HG03432 (cell line): ENCODE results near the gene FABP7.

ENCODE experiments used
- ATAC-seq: cut with Tn5 transposase; IDR thresholded peaks from one replicate; pipeline ENCODE4 v1.9.1; 2021; ENCODE audit warnings: mild to moderate bottlenecking, moderate library complexity; ENCODE audit not compliant: unreplicated experiment

Gene FABP7

GRCh38 chr6:122755901-122756300 is 23.6 kb upstream of the FABP7 start:
- ATAC-seq: no peak

- ATAC-seq: peak; percentile 100
Measured at GRCh38 chr6:122758927-122759334, 20.6 kb upstream of the FABP7 start.

- ATAC-seq: no peak
Measured at GRCh38 chr6:122760330-122760729, 19.2 kb upstream of the FABP7 start.

- ATAC-seq: no peak
Measured at GRCh38 chr6:122766256-122766655, 13.3 kb upstream of the FABP7 start.

- no peak for ATAC-seq
Measured at GRCh38 chr6:122770835-122771601, 8.5 kb upstream of the FABP7 start.

- no peak for ATAC-seq
Measured at GRCh38 chr6:122772724-122773415, 6.6 kb upstream of the FABP7 start.

- ATAC-seq: no peak
Measured at GRCh38 chr6:122775975-122776374, 3.5 kb upstream of the FABP7 start.

- no peak for ATAC-seq
Measured at GRCh38 chr6:122778302-122778701, 1.2 kb upstream of the FABP7 start.

GRCh38 chr6:122778985-122779661 is 393 bp upstream of the FABP7 start:
- ATAC-seq: no peak

- no peak for ATAC-seq
Measured at GRCh38 chr6:122780114-122780513, 598 bp downstream of the FABP7 start.

- ATAC-seq: no peak
Measured at GRCh38 chr6:122781716-122782115, 2.2 kb downstream of the FABP7 start.

GRCh38 chr6:122783401-122783800 is 3.9 kb downstream of the FABP7 start:
- ATAC-seq: no peak

GRCh38 chr6:122785891-122786290 is 6.4 kb downstream of the FABP7 start:
- no peak for ATAC-seq

GRCh38 chr6:122787721-122788120 is 8.2 kb downstream of the FABP7 start:
- ATAC-seq: no peak

- ATAC-seq: no peak
Measured at GRCh38 chr6:122788208-122788607, 8.7 kb downstream of the FABP7 start.

- no peak for ATAC-seq
Measured at GRCh38 chr6:122788663-122789181, 9.2 kb downstream of the FABP7 start.

GRCh38 chr6:122789182-122790027 is 9.9 kb downstream of the FABP7 start, which contains the start of gene SMPDL3A:
TSS of gene SMPDL3A (plus strand) at chr6:122789258. CDS start at chr6:122789347, 89 bp downstream.
- peak; percentile 79 for ATAC-seq

- no peak for ATAC-seq
Measured at GRCh38 chr6:122790028-122790422, 10.5 kb downstream of the FABP7 start.

- ATAC-seq: no peak
Measured at GRCh38 chr6:122790423-122791309, 11.2 kb downstream of the FABP7 start.

- ATAC-seq: no peak
Measured at GRCh38 chr6:122791310-122791679, 11.8 kb downstream of the FABP7 start.
